PC-9 (cell line): ENCODE results near the gene CRAMP1.

Experiments
- CTCF ChIP-seq: fragments of 200-600 bp; sonication (generic); conservative IDR thresholded peaks from 2 replicates; pipeline ENCODE4 v1.6.1; 2017; ENCODE audit warnings: mixed run types, antibody characterized with exemption, mild to moderate bottlenecking, moderate library complexity
- EZH2 ChIP-seq: fragments of 200-600 bp; sonication (generic); IDR thresholded peaks from 2 replicates; pipeline ENCODE4 v1.8.0; 2017; ENCODE audit warnings: antibody characterized with exemption, low read depth

GRCh38 chr16:1630450-1631213 is 18.5 kb downstream of the CRAMP1 start:
- TF ChIP-seq EZH2 = no peak
- no peak for TF ChIP-seq CTCF
